ENCODE data around the gene ATP2B3.

The ATP2B3 gene

GRCh38 chrX:153501530-153501929, 15.9 kb upstream of the ATP2B3 start:
- H3K27me3 ChIP-seq = no peaks in the 10 kb centered on the region
- no peak for TF ChIP-seq CTCF (IDR thresholded peaks at IDR 0.05)

GRCh38 chrX:153502131-153502530, 15.3 kb upstream of the ATP2B3 start:
- Histone ChIP-seq H3K4me1 (peaks cover 0 to 62% (median 51%) of the 10 kb centered on the region in 4 donors), H3K27ac (peak overlapping the region; percentile 88 to 91), H3K9me3 (no peaks in the 10 kb centered on the region), H3K27me3 (no peaks in the 10 kb centered on the region), H3K4me3 (peak overlapping the region; percentile 16 to 18), H3K36me3 (peaks cover 0 to 11% (median 11%) of the 10 kb centered on the region in 3 donors)
- peak in 1 of 2 donors; percentile 80 for DNase-seq
- no peak for TF ChIP-seq CTCF (IDR thresholded peaks at IDR 0.05)
- intact Hi-C loops (cut with DNase I; ENCODE audit: low total_unique reads) = no loop called here

More at GRCh38 chrX:153501530-153501929, 15.9 kb upstream of the ATP2B3 start:
- intact Hi-C loops (cut with DNase I; ENCODE audit: low total_unique reads) = no loop called here
- Histone ChIP-seq H3K4me3 (peak overlapping the region; percentile 16 to 18), H3K9me3 (no peaks in the 10 kb centered on the region), H3K36me3 (peaks cover 0 to 11% (median 11%) of the 10 kb centered on the region in 3 donors), H3K4me1 (peaks cover 0 to 62% (median 51%) of the 10 kb centered on the region in 4 donors), H3K27ac (peak overlapping the region; percentile 88 to 91)
- peak in 1 of 2 donors; percentile 85 for DNase-seq

- DNase-seq = no peak
- Histone ChIP-seq H3K4me3 (no peak overlapping the region), H3K9me3 (no peaks in the 10 kb centered on the region), H3K4me1 (peaks cover 0 to 59% (median 51%) of the 10 kb centered on the region in 4 donors), H3K27me3 (no peaks in the 10 kb centered on the region), H3K36me3 (peaks cover 0 to 11% (median 11%) of the 10 kb centered on the region in 3 donors), H3K27ac (peak overlapping the region; percentile 88 to 91)
- TF ChIP-seq CTCF (IDR thresholded peaks at IDR 0.05) = no peak
- intact Hi-C loops (cut with DNase I; ENCODE audit: low total_unique reads) = no loop called here
These were observed 14.6 kb upstream of the ATP2B3 start for GRCh38 chrX:153502796-153503195.

- no peak for DNase-seq
- Histone ChIP-seq H3K27me3 (no peaks in the 10 kb centered on the region), H3K36me3 (peaks cover 0 to 11% (median 11%) of the 10 kb centered on the region in 3 donors), H3K4me3 (no peak overlapping the region), H3K27ac (peak overlapping the region; percentile 88 to 91), H3K9me3 (no peaks in the 10 kb centered on the region), H3K4me1 (peaks cover 0 to 42% (median 37%) of the 10 kb centered on the region in 4 donors)
- no peak for TF ChIP-seq CTCF (IDR thresholded peaks at IDR 0.05)
- intact Hi-C loops (cut with DNase I; ENCODE audit: low total_unique reads) = loop anchor here (5.0 kb wide), 1 partner anchor 32 kb away; the partner anchor contains the start of gene HAUS7
These were observed 12.9 kb upstream of the ATP2B3 start for GRCh38 chrX:153504445-153505016.

- intact Hi-C loops (cut with DNase I; ENCODE audit: low total_unique reads) = loop anchor here (5.0 kb wide), 1 partner anchor 33 kb away; the partner anchor contains the start of gene HAUS7
- H3K36me3 ChIP-seq = peaks cover 0 to 11% (median 11%) of the 10 kb centered on the region in 3 donors
- DNase-seq = no peak
- peaks cover 0 to 37% (median 32%) of the 10 kb centered on the region in 4 donors for H3K4me1 ChIP-seq
- H3K27ac ChIP-seq = peak overlapping the region in 1 of 2 donors; percentile 88
- H3K27me3 ChIP-seq = no peaks in the 10 kb centered on the region
- TF ChIP-seq CTCF (IDR thresholded peaks at IDR 0.05) = no peak
- H3K4me3 ChIP-seq = no peak overlapping the region
- no peaks in the 10 kb centered on the region for H3K9me3 ChIP-seq
These were observed 12.1 kb upstream of the ATP2B3 start for GRCh38 chrX:153505361-153505760.

Data from tibial artery (tissue), 4 donors.